SKM-1 (cell line): ENCODE measurements around the gene EXOSC2.
"Not testable (repeated sequence)": the region's sequence is repeated elsewhere in the genome, so short reads cannot be mapped to it uniquely, and the experiment has no call there.

Experiments
- DNase-seq: peaks from one replicate; lab custom pipeline; 2025; ENCODE audit not compliant: unreplicated experiment; lab: John Stamatoyannopoulos, UW

EXOSC2 gene

GRCh38 chr9:130666393-130667119 lies 27.0 kb upstream of the EXOSC2 start:
- no peak for DNase-seq

DNA sequence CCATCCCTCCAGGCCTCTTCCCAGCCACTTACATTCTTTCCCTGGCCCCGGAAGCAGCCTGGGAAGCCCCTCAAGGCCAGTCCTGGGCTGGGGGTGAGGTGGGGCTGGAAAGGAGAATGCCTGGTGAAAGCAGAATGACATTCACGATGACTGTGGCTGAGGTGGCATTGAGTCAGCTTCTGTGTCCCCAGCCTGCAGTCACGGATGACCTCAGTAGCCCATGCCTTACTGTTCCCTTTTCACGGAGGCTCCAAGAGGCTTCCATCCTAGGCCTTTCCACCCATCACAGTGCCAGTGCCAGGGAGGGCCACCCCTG lies 26.5 kb upstream of the EXOSC2 start:
- no peak for DNase-seq

DNA sequence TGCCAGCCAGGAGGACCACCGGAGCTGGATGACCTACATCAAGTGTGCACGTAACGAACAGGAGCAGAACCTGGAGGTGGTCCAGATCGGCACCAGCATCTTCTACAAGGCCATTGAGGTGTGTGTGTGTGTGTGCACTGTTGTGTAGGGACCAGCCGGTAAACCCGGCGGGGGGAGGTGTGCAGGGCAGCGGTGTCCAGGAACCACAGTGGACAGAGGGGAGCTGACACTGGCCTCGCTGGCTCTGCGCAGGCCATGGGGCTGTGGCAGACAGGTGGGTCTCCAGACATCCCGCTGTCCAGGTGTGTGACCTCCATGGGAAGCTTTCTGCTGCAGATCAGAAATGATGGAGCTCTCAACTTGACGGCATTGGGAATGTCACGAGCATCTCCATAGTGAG lies 25.4 kb upstream of the EXOSC2 start:
- no peak for DNase-seq

- DNase-seq = no peak
These were observed 24.9 kb upstream of the EXOSC2 start for GRCh38 chr9:130668659-130669058.

- no peak for DNase-seq
These were observed 23.6 kb upstream of the EXOSC2 start for GRCh38 chr9:130669965-130670364.

GRCh38 chr9:130670644-130671043 lies 22.9 kb upstream of the EXOSC2 start:
- DNase-seq = no peak

GRCh38 chr9:130672466-130672865 lies 21.1 kb upstream of the EXOSC2 start:
- no peak for DNase-seq

GRCh38 chr9:130672933-130673615 lies 20.5 kb upstream of the EXOSC2 start:
- DNase-seq = no peak

DNA sequence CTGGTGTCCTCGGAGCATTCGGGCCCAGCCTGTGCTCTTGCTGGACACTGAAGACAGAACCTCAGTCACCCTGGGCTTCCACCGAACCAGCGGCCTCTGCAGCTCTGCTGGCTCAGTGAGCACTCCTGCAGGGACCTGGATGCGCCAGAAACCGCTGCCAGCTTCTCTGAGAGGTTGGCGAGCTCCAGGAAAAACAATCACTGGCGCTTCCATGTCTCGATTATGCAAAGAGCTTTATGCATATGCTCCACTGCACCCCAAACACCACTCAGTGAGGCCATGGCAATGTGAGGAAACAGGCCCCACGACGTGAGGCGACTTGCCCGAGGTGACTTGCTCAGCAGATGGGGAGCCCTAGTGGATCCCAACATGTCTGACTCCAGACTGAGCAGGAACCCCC lies 18.2 kb upstream of the EXOSC2 start:
- no peak for DNase-seq

DNA sequence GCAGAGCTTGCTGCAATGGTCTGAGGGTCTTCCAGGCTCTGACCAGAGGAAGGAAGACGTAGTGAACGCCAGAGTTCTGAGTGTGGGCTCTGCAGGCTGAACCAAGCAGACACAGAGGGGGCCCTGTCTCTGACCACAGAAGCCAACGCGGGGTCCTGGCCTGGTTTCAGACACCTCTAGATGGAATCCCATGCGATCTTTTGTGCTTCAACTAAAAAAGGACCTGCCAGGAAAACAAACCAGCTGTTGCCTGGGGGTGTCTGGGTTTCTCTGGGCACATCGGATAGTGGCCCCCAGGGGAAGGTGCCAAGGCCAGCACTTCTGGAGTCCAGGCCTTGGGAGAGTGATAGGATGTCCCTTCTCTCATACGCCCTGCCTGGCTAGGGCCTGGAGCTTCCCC lies 16.3 kb upstream of the EXOSC2 start:
- DNase-seq = no peak

GRCh38 chr9:130680836-130681768 lies 12.5 kb upstream of the EXOSC2 start:
- DNase-seq = peak; percentile 55

- DNase-seq = no peak
These were observed 11.7 kb upstream of the EXOSC2 start for GRCh38 chr9:130681769-130682420.

DNA sequence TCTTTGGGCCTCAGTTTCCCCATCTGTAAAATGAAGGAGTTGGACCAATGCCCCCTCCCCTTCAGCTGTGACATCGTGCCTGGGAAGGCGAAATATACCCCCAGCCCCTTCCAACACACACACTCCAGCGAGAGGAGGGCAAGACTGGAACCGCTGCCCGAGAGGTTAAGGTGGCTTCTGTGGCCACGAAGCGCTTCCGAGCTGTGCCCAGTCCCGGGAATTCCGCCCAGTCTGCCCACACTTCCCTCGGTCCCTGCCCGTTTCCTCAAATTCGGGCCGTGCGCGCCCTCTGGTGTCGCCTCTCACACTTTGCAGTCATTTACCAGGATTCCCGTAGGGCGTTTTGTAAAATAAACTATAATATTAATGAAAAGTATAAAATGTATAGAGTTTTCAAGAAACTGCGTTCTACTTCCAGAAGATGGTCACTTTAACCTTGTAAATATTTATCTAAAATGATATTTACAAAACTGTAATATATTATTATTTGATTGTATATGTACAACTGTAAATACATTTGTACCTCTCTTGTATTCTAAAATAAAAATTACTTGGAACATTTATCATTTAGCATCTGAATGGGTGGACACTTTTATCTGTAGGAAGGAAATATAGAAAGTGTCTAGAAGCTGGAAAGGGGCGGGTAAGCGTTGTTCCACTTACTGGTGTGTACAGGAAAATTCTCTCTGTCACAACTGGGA lies 11.0 kb upstream of the EXOSC2 start:
- peak; percentile 36 for DNase-seq

DNA sequence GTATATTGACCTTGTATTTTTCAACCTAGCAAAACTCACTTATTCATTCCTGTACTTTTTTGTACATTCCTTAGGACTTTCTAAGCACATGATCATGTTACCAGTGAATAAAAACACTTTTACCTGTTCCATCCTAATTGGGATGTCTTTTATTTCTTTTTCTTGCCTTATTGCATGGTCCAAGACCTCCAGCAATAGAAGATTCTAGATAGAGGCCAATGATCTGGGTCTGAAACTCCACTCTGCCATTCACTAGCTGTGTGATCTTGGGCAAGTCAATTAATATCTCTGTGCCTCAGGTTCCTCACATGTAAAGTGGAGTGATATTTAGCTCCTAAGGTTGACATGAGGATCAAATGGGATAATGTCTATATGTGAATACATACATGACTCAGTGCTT lies 8.5 kb upstream of the EXOSC2 start:
- DNase-seq = no peak

GRCh38 chr9:130685945-130686344 lies 7.6 kb upstream of the EXOSC2 start:
- DNase-seq = not testable (repeated sequence)

- no peak for DNase-seq
These were observed 6.0 kb upstream of the EXOSC2 start for GRCh38 chr9:130687615-130688014.

DNA sequence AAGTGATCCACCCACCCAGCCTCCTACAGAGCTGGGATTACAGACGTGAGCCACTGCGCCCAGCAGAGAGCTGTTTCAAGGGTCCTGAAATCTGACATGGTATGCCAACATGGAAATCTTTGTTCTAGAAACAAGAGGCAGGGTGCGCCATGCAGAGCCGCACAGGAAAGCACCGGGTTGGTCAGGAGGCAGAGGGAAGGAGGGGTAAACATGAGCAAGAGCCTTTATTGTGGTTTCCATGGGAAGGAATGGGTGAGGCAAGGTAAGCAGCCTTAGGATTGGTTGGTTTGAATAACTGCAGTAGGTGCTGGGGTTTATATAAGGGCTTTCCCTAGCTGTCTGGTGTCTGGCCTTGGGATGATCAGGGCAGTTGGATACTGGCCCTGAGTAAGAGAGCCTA lies 5.5 kb upstream of the EXOSC2 start:
- no peak for DNase-seq

DNA sequence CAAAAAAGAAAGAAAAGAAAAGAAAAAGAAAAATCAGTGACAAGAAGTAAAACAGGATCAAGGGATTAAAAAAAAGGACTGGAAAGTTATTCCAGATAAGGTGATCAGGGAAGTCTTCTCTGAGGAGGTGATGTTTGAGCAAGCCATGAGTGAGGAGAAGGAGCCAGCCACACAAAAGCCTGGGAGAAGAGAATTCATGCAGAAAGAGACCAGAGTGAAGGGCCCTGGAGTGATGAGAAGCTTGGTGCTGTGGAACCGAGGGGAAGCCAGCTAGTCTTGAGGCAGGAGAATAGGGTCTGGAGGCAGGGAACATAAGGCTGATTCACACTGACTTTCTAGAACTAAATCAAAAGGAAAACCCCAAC lies 4.0 kb upstream of the EXOSC2 start:
- no peak for DNase-seq

- DNase-seq = no peak
These were observed 3.5 kb upstream of the EXOSC2 start for GRCh38 chr9:130689937-130690700.

GRCh38 chr9:130692321-130692720 lies 1.3 kb upstream of the EXOSC2 start:
- DNase-seq = no peak
